Breast epithelium (tissue), 3 donors: Measurements from ENCODE around the gene FCRL3.

ENCODE experiments used
- POLR2A ChIP-seq: fragments of 450-650 bp; IDR thresholded peaks from one replicate; pipeline ENCODE4 v1.6.1; 2016; ENCODE audit warnings: antibody characterized with exemption, mild to moderate bottlenecking, moderate library complexity
- TF ChIP-seq, protein P1 (sequence below), 3 donors: fragments of 450-650 bp; IDR thresholded peaks; one replicate each; pipeline ENCODE4 v1.5.1; 2016 to 2017; ENCODE audit warnings: antibody characterized with exemption in 3 of 3, mild to moderate bottlenecking in 3 of 3, moderate library complexity in 3 of 3

DNA sequence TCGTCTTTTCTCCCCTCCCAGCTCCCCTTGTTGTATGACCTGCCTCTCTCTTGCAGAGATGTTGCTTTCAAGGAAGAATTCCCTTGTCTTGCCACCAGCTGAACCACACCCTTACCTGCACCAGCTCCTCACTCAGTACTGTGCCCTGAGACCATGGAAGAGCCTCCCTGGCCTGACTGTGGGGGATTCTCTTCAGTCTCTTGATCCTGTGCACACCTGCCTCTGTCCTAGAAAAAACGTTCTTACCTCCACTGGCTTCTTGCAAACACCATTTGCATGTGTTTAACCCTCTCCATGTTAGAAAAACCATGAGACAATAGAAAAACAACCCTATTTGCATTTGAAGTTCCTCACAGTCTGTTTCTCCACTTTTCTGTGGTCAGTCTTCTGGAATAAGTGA, 59.4 kb downstream of the FCRL3 start:
- TF ChIP-seq POLR2A, result no peak
- TF ChIP-seq, protein P1, sequence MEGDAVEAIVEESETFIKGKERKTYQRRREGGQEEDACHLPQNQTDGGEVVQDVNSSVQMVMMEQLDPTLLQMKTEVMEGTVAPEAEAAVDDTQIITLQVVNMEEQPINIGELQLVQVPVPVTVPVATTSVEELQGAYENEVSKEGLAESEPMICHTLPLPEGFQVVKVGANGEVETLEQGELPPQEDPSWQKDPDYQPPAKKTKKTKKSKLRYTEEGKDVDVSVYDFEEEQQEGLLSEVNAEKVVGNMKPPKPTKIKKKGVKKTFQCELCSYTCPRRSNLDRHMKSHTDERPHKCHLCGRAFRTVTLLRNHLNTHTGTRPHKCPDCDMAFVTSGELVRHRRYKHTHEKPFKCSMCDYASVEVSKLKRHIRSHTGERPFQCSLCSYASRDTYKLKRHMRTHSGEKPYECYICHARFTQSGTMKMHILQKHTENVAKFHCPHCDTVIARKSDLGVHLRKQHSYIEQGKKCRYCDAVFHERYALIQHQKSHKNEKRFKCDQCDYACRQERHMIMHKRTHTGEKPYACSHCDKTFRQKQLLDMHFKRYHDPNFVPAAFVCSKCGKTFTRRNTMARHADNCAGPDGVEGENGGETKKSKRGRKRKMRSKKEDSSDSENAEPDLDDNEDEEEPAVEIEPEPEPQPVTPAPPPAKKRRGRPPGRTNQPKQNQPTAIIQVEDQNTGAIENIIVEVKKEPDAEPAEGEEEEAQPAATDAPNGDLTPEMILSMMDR (IDR thresholded peaks at IDR 0.05), result no peak
